Smooth muscle cell (in vitro differentiated cells): ENCODE data around the gene ATP7A. TPM values are rescaled to one million over a fixed set of nuclear protein-coding genes. Genes with fewer than 3 reads are reported as not detected.
"Not testable (repeated sequence)": the region's sequence is repeated elsewhere in the genome, so short reads cannot be mapped to it uniquely, and the experiment has no call there.

Experiments used
- DNase-seq: peaks from one replicate; lab custom pipeline; 2025; ENCODE audit not compliant: unreplicated experiment; lab: John Stamatoyannopoulos, UW
- H2AFZ ChIP-seq: fragments of 200-600 bp; sonication (generic); 2 replicates; pipeline ENCODE4 v1.6.0; 2016; ENCODE audit warnings: antibody characterized with exemption, low read depth, mild to moderate bottlenecking
- H3F3A ChIP-seq: fragments of 200-600 bp; sonication (generic); 2 replicates; pipeline ENCODE4 v1.6.0; 2017; ENCODE audit warnings: antibody characterized with exemption, low read depth
- H3K27ac ChIP-seq: fragments of 200-600 bp; sonication (generic); 2 replicates; pipeline ENCODE4 v1.5.1; 2016; ENCODE audit warnings: low read depth, mild to moderate bottlenecking
- H3K27me3 ChIP-seq: fragments of 200-600 bp; sonication (generic); 2 replicates; pipeline ENCODE4 v1.6.1; 2016; ENCODE audit warnings: low read depth, mild to moderate bottlenecking
- H3K36me3 ChIP-seq: fragments of 200-600 bp; sonication (generic); 2 replicates; pipeline ENCODE4 v1.5.1; 2016; ENCODE audit warnings: low read depth
- H3K4me1 ChIP-seq: fragments of 200-600 bp; sonication (generic); 2 replicates; pipeline ENCODE4 v1.5.1; 2016; ENCODE audit warnings: low read depth
- H3K4me2 ChIP-seq: fragments of 200-600 bp; sonication (generic); 2 replicates; pipeline ENCODE4 v1.6.0; 2016; ENCODE audit warnings: mild to moderate bottlenecking
- H3K4me3 ChIP-seq: fragments of 200-600 bp; sonication (generic); 2 replicates; pipeline ENCODE4 v1.5.1; 2016; ENCODE audit warnings: mild to moderate bottlenecking
- H3K79me2 ChIP-seq: fragments of 200-600 bp; sonication (generic); 2 replicates; pipeline ENCODE4 v1.6.0; 2016; ENCODE audit warnings: low read depth, mild to moderate bottlenecking
- H3K9ac ChIP-seq: fragments of 200-600 bp; sonication (generic); 2 replicates; pipeline ENCODE4 v1.6.0; 2016; ENCODE audit warnings: low read depth
- H3K9me3 ChIP-seq: fragments of 200-600 bp; sonication (generic); replicated peaks from 2 replicates; pipeline ENCODE4 v1.5.1; 2016; ENCODE audit warnings: low read depth
- H4K20me1 ChIP-seq: fragments of 200-600 bp; sonication (generic); 2 replicates; pipeline ENCODE4 v1.6.0; 2016; ENCODE audit warnings: low read depth
- WGBS: methylation state at CpG from one replicate; pipeline ENCODE4 v1.1.7; 2016; ENCODE audit warnings: low lambda C conversion rate; 5-methylcytosine and 5-hydroxymethylcytosine counted together
- polyA plus RNA-seq: library from polyadenylated mRNA; unstranded; fragments of >200 nt; fragmentation: Nextera tagmentation; extraction: Ambion mirVana; gene quantifications from 2 replicates; pipeline ENCODE4 v1.2.1, GENCODE V29; 2016
- total RNA-seq: library from RNA; depleted of rRNA; stranded (reverse); fragments of >200 nt; gene quantifications from 2 replicates; pipeline ENCODE4 v1.2.3, GENCODE V29; 2014
- TF ChIP-seq, protein P1 (sequence below): fragments of 200-600 bp; sonication (generic); IDR thresholded peaks from 2 replicates; pipeline ENCODE4 v1.5.1; 2017; ENCODE audit warnings: borderline replicate concordance, mild to moderate bottlenecking, antibody characterized with exemption; ENCODE audit not compliant: insufficient read depth, poor library complexity, severe bottlenecking

The ATP7A gene
- total and polyA plus RNA-seq, 2 experiments from 2014 or later: 7.2 to 20.5 TPM

DNA sequence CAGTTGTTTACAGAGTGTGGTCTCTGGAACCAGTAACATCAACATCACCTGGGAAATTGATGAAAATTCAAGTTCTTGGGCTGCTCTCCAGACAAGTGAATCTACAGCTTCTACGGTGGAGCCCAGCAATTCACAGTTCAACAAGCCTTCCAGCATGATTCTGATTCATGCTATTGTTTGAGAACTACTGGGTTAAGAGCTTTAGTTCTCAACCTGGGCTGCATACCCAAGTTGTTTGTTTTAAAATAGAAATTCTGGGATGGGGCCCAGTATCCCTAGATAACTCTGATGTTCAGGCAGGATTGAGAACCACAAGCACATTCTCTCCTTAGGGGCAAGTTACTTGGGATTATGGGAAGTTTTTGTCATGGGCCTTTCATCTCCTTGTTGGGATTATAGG is 155.6 kb downstream of the ATP7A start:
- no peak for DNase-seq
- 87% methylated on average over 1 of the region's 1 CpG for WGBS
- Histone ChIP-seq H3K4me1 (no peaks in the 10 kb centered on the region), H3K9ac (no peak overlapping the region), H2AFZ (no peak overlapping the region), H3K9me3 (no peaks in the 10 kb centered on the region), H4K20me1 (no peaks in the 10 kb centered on the region), H3K27ac (no peak overlapping the region), H3K36me3 (no peaks in the 10 kb centered on the region), H3F3A (no peaks in the 10 kb centered on the region), H3K4me2 (no peak overlapping the region), H3K27me3 (no peaks in the 10 kb centered on the region), H3K79me2 (no peaks in the 10 kb centered on the region), H3K4me3 (no peak overlapping the region)
- TF ChIP-seq, protein P1, sequence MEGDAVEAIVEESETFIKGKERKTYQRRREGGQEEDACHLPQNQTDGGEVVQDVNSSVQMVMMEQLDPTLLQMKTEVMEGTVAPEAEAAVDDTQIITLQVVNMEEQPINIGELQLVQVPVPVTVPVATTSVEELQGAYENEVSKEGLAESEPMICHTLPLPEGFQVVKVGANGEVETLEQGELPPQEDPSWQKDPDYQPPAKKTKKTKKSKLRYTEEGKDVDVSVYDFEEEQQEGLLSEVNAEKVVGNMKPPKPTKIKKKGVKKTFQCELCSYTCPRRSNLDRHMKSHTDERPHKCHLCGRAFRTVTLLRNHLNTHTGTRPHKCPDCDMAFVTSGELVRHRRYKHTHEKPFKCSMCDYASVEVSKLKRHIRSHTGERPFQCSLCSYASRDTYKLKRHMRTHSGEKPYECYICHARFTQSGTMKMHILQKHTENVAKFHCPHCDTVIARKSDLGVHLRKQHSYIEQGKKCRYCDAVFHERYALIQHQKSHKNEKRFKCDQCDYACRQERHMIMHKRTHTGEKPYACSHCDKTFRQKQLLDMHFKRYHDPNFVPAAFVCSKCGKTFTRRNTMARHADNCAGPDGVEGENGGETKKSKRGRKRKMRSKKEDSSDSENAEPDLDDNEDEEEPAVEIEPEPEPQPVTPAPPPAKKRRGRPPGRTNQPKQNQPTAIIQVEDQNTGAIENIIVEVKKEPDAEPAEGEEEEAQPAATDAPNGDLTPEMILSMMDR: no peak

DNA sequence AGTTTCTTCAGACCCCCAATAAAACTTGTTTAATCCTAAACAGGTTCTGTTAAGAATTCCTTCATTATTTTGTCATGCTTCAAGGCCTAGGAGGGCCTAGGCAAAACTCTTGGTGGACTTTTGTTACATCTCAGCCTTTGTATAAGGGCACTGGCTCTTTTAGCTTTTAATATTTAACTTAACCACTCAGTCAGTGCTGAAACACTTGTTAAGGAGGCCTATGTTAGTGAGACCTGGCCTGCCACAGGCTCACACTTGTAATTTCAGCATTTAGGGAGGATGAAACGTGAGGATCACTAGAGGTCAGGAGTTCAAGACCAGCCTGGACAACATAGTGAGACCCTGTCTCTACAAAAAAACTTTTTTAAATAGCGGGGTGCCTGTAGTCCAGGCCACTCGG is 160.8 kb downstream of the ATP7A start:
- DNase-seq: no peak
- H3K27ac ChIP-seq: no peak overlapping the region
- no peak overlapping the region for H2AFZ ChIP-seq
- H3K4me1 ChIP-seq: no peaks in the 10 kb centered on the region
- no peak overlapping the region for H3K4me2 ChIP-seq
- no peak overlapping the region for H3K4me3 ChIP-seq
- no peaks in the 10 kb centered on the region for H3K79me2 ChIP-seq
- no peaks in the 10 kb centered on the region for H3K27me3 ChIP-seq
- no peaks in the 10 kb centered on the region for H3K9me3 ChIP-seq
- no peaks in the 10 kb centered on the region for H4K20me1 ChIP-seq
- no peaks in the 10 kb centered on the region for H3F3A ChIP-seq
- WGBS: 71% methylated on average over 3 of the region's 3 CpGs
- no peak overlapping the region for H3K9ac ChIP-seq
- no peaks in the 10 kb centered on the region for H3K36me3 ChIP-seq
- TF ChIP-seq, protein P1: no peak

DNA sequence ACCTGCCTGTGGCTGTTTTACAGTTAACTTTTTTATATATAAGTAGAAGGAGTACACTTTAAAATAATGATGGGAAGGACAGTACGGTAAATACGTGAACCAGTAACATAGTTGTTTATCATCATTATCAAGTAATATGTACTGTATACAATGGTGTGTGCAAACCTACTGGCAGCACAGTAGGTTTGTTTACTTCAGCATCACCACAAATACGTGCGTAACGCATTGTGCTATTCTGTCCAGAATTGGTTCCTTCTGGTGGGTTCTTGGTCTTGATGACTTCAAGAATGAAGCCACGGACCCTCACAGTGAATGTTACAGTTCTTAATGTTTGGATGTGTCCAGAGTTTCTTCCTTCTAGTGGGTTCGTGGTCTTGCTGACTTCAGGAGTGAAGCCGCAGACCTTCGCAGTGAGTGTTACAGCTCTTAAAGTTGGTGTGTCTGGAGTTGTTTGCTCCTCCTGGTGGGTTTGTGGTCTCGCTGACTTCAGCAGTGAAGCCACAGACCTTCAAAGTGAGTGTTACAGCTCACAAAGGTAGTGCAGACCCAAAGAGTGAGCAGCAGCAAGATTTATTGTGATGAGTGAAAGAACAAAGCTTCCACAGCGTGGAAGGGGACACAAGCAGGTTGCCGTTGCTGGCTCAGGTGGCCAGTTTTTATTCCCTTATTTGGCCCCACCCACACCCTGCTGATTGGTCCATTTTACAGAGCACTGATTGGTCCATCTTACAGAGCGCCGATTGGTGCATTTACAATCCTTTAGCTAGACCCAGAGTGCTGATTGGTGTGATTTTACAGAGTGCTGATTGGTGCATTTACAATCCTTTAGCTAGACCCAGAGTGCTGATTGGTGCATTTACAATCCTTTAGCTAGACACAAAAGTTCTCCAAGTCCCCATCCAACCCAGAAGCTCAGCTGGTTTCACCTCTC is 162.9 kb downstream of the ATP7A start:
- H3K4me2 ChIP-seq, H3K27me3 ChIP-seq, H3F3A ChIP-seq, H3K9me3 ChIP-seq, DNase-seq, H3K27ac ChIP-seq, H3K4me3 ChIP-seq, H3K79me2 ChIP-seq, H3K36me3 ChIP-seq, H3K9ac ChIP-seq, H2AFZ ChIP-seq, H4K20me1 ChIP-seq, H3K4me1 ChIP-seq: not testable (repeated sequence)
- 88% methylated on average over 14 of the region's 14 CpGs for WGBS

DNA sequence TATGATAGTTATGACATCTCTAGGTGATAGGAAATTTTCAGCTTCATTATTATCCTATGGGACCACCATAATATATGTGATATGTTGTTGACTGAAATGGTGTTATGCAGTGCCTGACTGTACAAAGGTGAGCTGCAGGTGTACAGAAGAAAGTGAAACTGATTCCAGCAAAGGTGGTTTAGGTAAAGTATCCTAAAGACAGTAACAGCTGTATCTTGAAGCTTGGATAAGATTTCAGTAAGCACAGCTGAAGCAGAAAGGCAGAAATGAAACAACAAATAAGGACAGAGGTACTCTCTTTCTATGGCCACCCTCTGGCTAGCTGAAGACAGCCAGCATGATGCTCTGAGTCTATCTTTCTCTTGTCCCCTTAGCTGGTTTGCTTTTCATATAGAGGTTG is 163.6 kb downstream of the ATP7A start:
- Histone ChIP-seq H3K27ac (no peak overlapping the region), H3K79me2 (no peaks in the 10 kb centered on the region), H3K9ac (no peak overlapping the region), H2AFZ (no peak overlapping the region), H3K4me3 (no peak overlapping the region), H3K4me2 (no peak overlapping the region), H3K4me1 (no peaks in the 10 kb centered on the region), H3K36me3 (no peaks in the 10 kb centered on the region), H3K27me3 (no peaks in the 10 kb centered on the region), H3K9me3 (no peaks in the 10 kb centered on the region), H3F3A (no peaks in the 10 kb centered on the region), H4K20me1 (no peaks in the 10 kb centered on the region)
- TF ChIP-seq, protein P1: no peak
- DNase-seq: no peak
